HCT116 (cell line): Measurements from ENCODE around the gene RAET1L. TPM values are rescaled to one million over a fixed set of nuclear protein-coding genes. Genes with fewer than 3 reads are reported as not detected.
A peak's percentile ranks its signal among the peaks of the same experiment; 100 is the strongest.
"Not testable (repeated sequence)": the region's sequence is repeated elsewhere in the genome, so short reads cannot be mapped to it uniquely, and the experiment has no call there.

Experiments
- ATAC-seq: fragments of 200-7000 bp; cut with Tn5 transposase; 2 replicates; pipeline ENCODE4 v1.9.1; 2020; ENCODE audit warnings: mild to moderate bottlenecking, moderate library complexity
- BruUV-seq: library from RNA; stranded (reverse); fragments of 400-500 nt; replicated peaks from 2 replicates; lab custom pipeline; 2021; lab: Mats Ljungman, UMichigan
- CTCF ChIA-PET: fragments of 300-600 bp; sonication (Branson Sonifier 250); formaldehyde crosslinking; loops from one replicate; lab custom pipeline; 2021; ENCODE audit warnings: antibody characterized with exemption; lab: Charles Lee
- POLR2A ChIA-PET: fragments of 300-600, 350-600 bp; sonication (Branson Sonifier 250); formaldehyde crosslinking; loops from one replicate; lab custom pipeline; 2021; ENCODE audit warnings: antibody characterized with exemption; lab: Charles Lee
- RAD21 ChIA-PET, 2 experiments: fragments of 300-600 bp; sonication (Branson Sonifier 250); formaldehyde crosslinking; loops; one replicate each; lab custom pipeline; 2023; ENCODE audit warnings: low total read pairs in 2 of 2; ENCODE audit not compliant: uncharacterized antibody in 2 of 2, unreplicated experiment in 2 of 2, low non-redundant PET in 1 of 2; lab: Charles Lee
- DNase-seq: peaks from one replicate; pipeline ENCODE4 v3.0.0-alpha.2; 2010; ENCODE audit warnings: low read depth, low spot score
- H2AFZ ChIP-seq: fragments of 200-600 bp; shearing (Covaris generic), sonication (generic); 2 replicates; pipeline ENCODE4 v1.6.1; 2017; ENCODE audit warnings: low read depth, mixed run types, mixed read lengths, antibody characterized with exemption, low read length; ENCODE audit not compliant: poor library complexity, severe bottlenecking
- H3K27ac ChIP-seq: 2 replicates; pipeline ENCODE4 v1.5.1; 2012; ENCODE audit warnings: low read depth, low read length
- H3K27me3 ChIP-seq: fragments of 200-600 bp; sonication (generic); 2 replicates; pipeline ENCODE4 v1.6.1; 2016; ENCODE audit warnings: mixed run types, low read length, mixed read lengths; ENCODE audit not compliant: insufficient read depth
- H3K36me3 ChIP-seq, 2 experiments: fragments of 200-500 bp in 1 of 2; fragments of 200-600 bp in 1 of 2; sonication (Bioruptor generic) in 1 of 2; sonication (generic) in 1 of 2; 2 replicates each; pipeline versions ENCODE4 v1.5.1 to v1.6.1; 2014 to 2016; ENCODE audit warnings: low read length in 2 of 2, inconsistent platforms in 1 of 2, mixed read lengths in 1 of 2, mixed run types in 1 of 2; ENCODE audit not compliant: insufficient read depth in 2 of 2, control insufficient read depth in 1 of 2
- H3K4me1 ChIP-seq, 2 experiments: fragments of 200-600 bp in 1 of 2; sonication (generic) in 1 of 2; 2 replicates each; pipeline versions ENCODE4 v1.5.1 to v1.6.1; 2012 to 2017; ENCODE audit warnings: low read length in 2 of 2, inconsistent platforms in 1 of 2, mild to moderate bottlenecking in 1 of 2, mixed read lengths in 1 of 2, mixed run types in 1 of 2, moderate library complexity in 1 of 2; ENCODE audit not compliant: insufficient read depth in 2 of 2, control insufficient read depth in 1 of 2
- H3K4me2 ChIP-seq: fragments of 200-600 bp; sonication (generic); 2 replicates; pipeline ENCODE4 v1.6.1; 2017; ENCODE audit warnings: mixed run types, low read length, mixed read lengths
- H3K4me3 ChIP-seq, 2 experiments: fragments of 200-600 bp in 1 of 2; sonication (generic) in 1 of 2; replicated peaks in 1 of 2; 2 replicates each; pipeline ENCODE4 v1.5.1; 2011 to 2016; ENCODE audit warnings: low read length in 2 of 2, control low read depth in 1 of 2, low read depth in 1 of 2, mild to moderate bottlenecking in 1 of 2, mixed read lengths in 1 of 2, mixed run types in 1 of 2
- H3K79me2 ChIP-seq: fragments of 200-600 bp; sonication (generic); 2 replicates; pipeline ENCODE4 v1.6.1; 2017; ENCODE audit warnings: mild to moderate bottlenecking, mixed run types, low read length, moderate library complexity, mixed read lengths; ENCODE audit not compliant: insufficient read depth
- H3K9ac ChIP-seq: fragments of 200-600 bp; sonication (generic); 2 replicates; pipeline ENCODE4 v1.6.1; 2016; ENCODE audit warnings: low read length, mixed read lengths
- H3K9me2 ChIP-seq: fragments of 200-600 bp; sonication (generic), shearing (Covaris generic); 2 replicates; pipeline ENCODE4 v1.6.1; 2017; ENCODE audit warnings: mixed run types, mild to moderate bottlenecking, moderate library complexity; ENCODE audit not compliant: insufficient read depth
- H3K9me3 ChIP-seq, 2 experiments: fragments of 200-500 bp in 1 of 2; fragments of 200-600 bp in 1 of 2; sonication (Bioruptor generic) in 1 of 2; sonication (generic) in 1 of 2; 2 replicates each; pipeline ENCODE4 v1.6.1; 2014 to 2017; ENCODE audit warnings: low read length in 2 of 2, mixed read lengths in 2 of 2, inconsistent platforms in 1 of 2, low read depth in 1 of 2, mild to moderate bottlenecking in 1 of 2, mixed run types in 1 of 2, moderate library complexity in 1 of 2; ENCODE audit not compliant: control insufficient read depth in 1 of 2, insufficient read depth in 1 of 2
- H4K20me1 ChIP-seq: fragments of 200-600 bp; sonication (generic), shearing (Covaris generic); 2 replicates; pipeline ENCODE4 v1.6.1; 2017; ENCODE audit warnings: mixed run types, mild to moderate bottlenecking, moderate library complexity; ENCODE audit not compliant: insufficient read depth
- CTCF ChIP-seq, 3 experiments: fragments of 200-600 bp in 1 of 3; sonication (generic) in 1 of 3; IDR thresholded peaks in 2 of 3; conservative IDR thresholded peaks in 1 of 3; 2 replicates each; pipeline ENCODE4 v1.5.1; 2012 to 2017; ENCODE audit warnings: low read depth in 2 of 3, low read length in 2 of 3, antibody characterized with exemption in 1 of 3, borderline replicate concordance in 1 of 3, control low read depth in 1 of 3, mild to moderate bottlenecking in 1 of 3, mixed read lengths in 1 of 3, mixed run types in 1 of 3, moderate library complexity in 1 of 3; ENCODE audit not compliant: insufficient read depth in 1 of 3
- POLR2A ChIP-seq: IDR thresholded peaks from 2 replicates; pipeline ENCODE4 v1.7.0; 2011; ENCODE audit warnings: borderline replicate concordance; ENCODE audit not compliant: insufficient read depth, insufficient read length; ENCODE audit errors: extremely low read depth
- RAD21 ChIP-seq: IDR thresholded peaks from 2 replicates; pipeline ENCODE4 v1.6.1; 2012; ENCODE audit warnings: low read depth, mild to moderate bottlenecking
- intact Hi-C: fragments of 100-400 bp; cut with micrococcal nuclease; formaldehyde crosslinking; loops from 2 replicates; pipeline ENCODE4 v1.10.0; 2022
- total RNA-seq: library from RNA; stranded (reverse); gene quantifications from one replicate; pipeline ENCODE4 v1.2.1, GENCODE V29; 2021; ENCODE audit not compliant: unreplicated experiment

RAET1L gene
- total RNA-seq, 1 experiment from 2014 or later, result 1.5 TPM

- Histone ChIP-seq H3K4me1 (0 out of 4 replicates have a peak, but pooled peaks cover 0 to 7% of the 10 kb centered on the region in 2 experiments), H3K79me2 (no peaks in the 10 kb centered on the region), H3K9ac (no peak overlapping the region), H4K20me1 (no peaks in the 10 kb centered on the region), H3K27me3 (no peaks in the 10 kb centered on the region), H2AFZ (no peak overlapping the region), H3K9me3 (no peaks in the 10 kb centered on the region), H3K36me3 (no peaks in the 10 kb centered on the region), H3K4me3 (no peak overlapping the region), H3K4me2 (peak overlapping the region; percentile 24; the same call in 1 of the 2 replicates), H3K9me2 (no peaks in the 10 kb centered on the region), H3K27ac (no peak overlapping the region)
- ATAC-seq (peak; percentile 93), DNase-seq (peak; percentile 65)
- no TSS peak for BruUV-seq
- intact Hi-C loops, result loop anchor here (2.0 to 5.0 kb wide), 3 partner anchors 82 to 294 kb away; no protein-coding TSS in a partner anchor
- ChIA-PET POLR2A (no interaction called here), RAD21 (interaction anchor here (0.6 to 1.0 kb wide), 2 partner anchors 82 to 293 kb away, joined by 3 to 5 read pairs; no protein-coding TSS in a partner anchor), CTCF (interaction anchor here (0.6 to 1.5 kb wide), 15 partner anchors 8 to 798 kb away, joined by 3 to 12 read pairs (median 3); partner anchors contain the start of genes GINM1, RAET1L and ULBP3)
- TF ChIP-seq POLR2A (no peak), CTCF (IDR thresholded peaks at IDR 0.05 in 2 of 3, conservative IDR thresholded peaks at IDR 0.05 in 1 of 3; ENCODE audit: borderline replicate concordance in 1 of 3, insufficient read depth in 1 of 3, low read depth in 2 of 3, low read length in 2 of 3) (peak; percentile 36 to 81 (median 67)), RAD21 (peak; percentile 87)
These were observed 8.8 kb downstream of the RAET1L start for GRCh38 chr6:150016324-150017185.

- CTCF ChIA-PET, POLR2A ChIA-PET: not testable (repeated sequence)
These were observed 9.9 kb downstream of the RAET1L start for GRCh38 chr6:150015281-150016001.

GRCh38 chr6:150014623-150015280, 10.6 kb downstream of the RAET1L start:
- H3K4me1 ChIP-seq, H3K27me3 ChIP-seq, H4K20me1 ChIP-seq, H2AFZ ChIP-seq, ATAC-seq, CTCF ChIA-PET, H3K9me3 ChIP-seq, H3K4me3 ChIP-seq, H3K9me2 ChIP-seq, H3K27ac ChIP-seq, H3K79me2 ChIP-seq, RAD21 ChIA-PET, H3K4me2 ChIP-seq, H3K36me3 ChIP-seq, POLR2A ChIA-PET, BruUV-seq, H3K9ac ChIP-seq, DNase-seq: not testable (repeated sequence)
- intact Hi-C loops, result loop anchor here (5.0 kb wide), 2 partner anchors 182 to 292 kb away; no protein-coding TSS in a partner anchor

More at GRCh38 chr6:150015281-150016001, 9.9 kb downstream of the RAET1L start:
- H3K9ac ChIP-seq, H3K4me3 ChIP-seq, H3K27ac ChIP-seq, H3K4me2 ChIP-seq, H3K4me1 ChIP-seq, H3K36me3 ChIP-seq, RAD21 ChIA-PET, BruUV-seq, DNase-seq, H3K9me2 ChIP-seq, H4K20me1 ChIP-seq, H3K79me2 ChIP-seq, H3K27me3 ChIP-seq, H2AFZ ChIP-seq, H3K9me3 ChIP-seq, ATAC-seq: not testable (repeated sequence)
- intact Hi-C loops, result loop anchor here (2.0 to 5.0 kb wide), 3 partner anchors 81 to 293 kb away; no protein-coding TSS in a partner anchor
